HepG2 (cell line): ENCODE measurements around the gene LZTS2. TPM values are rescaled to one million over a fixed set of nuclear protein-coding genes. Genes with fewer than 3 reads are reported as not detected.

Source experiments
- ARNT2 ChIP-seq: sonication (generic); formaldehyde crosslinking; IDR thresholded peaks from 2 replicates; pipeline ENCODE4 v1.8.0; 2022; ENCODE audit warnings: mild to moderate bottlenecking, low read depth, missing genetic modification reagents, moderate library complexity
- GZF1 ChIP-seq: sonication (generic); formaldehyde crosslinking; IDR thresholded peaks from 2 replicates; pipeline ENCODE4 v1.5.1; 2020; ENCODE audit warnings: mild to moderate bottlenecking, missing genetic modification reagents
- KLF6 ChIP-seq: IDR thresholded peaks from 2 replicates; pipeline ENCODE4 v1.8.0; 2016; ENCODE audit warnings: missing biosample characterization, missing genetic modification reagents
- PAX8 ChIP-seq: sonication (generic); formaldehyde crosslinking; IDR thresholded peaks from 2 replicates; pipeline ENCODE4 v1.8.0; 2022; ENCODE audit warnings: mild to moderate bottlenecking, missing genetic modification reagents, borderline replicate concordance
- YEATS4 ChIP-seq: sonication (generic); formaldehyde crosslinking; IDR thresholded peaks from 2 replicates; pipeline ENCODE4 v1.4.0; 2020; ENCODE audit warnings: missing genetic modification reagents, borderline replicate concordance
- ZNF510 ChIP-seq: sonication (generic); formaldehyde crosslinking; IDR thresholded peaks from 2 replicates; pipeline ENCODE4 v1.4.0; 2020; ENCODE audit warnings: low read depth, mild to moderate bottlenecking, missing genetic modification reagents
- ZNF530 ChIP-seq: sonication (generic); formaldehyde crosslinking; IDR thresholded peaks from 2 replicates; pipeline ENCODE4 v1.5.0; 2020; ENCODE audit warnings: low read depth, mild to moderate bottlenecking, missing genetic modification reagents
- ZSCAN25 ChIP-seq: sonication (generic); formaldehyde crosslinking; IDR thresholded peaks from 2 replicates; pipeline ENCODE4 v1.8.0; 2022; ENCODE audit warnings: mild to moderate bottlenecking, missing genetic modification reagents
- polyA plus RNA-seq, 8 experiments: library from polyadenylated mRNA; depleted of rRNA in 3 of 8; stranded (reverse) in 7 of 8; unstranded in 1 of 8; fragments of >200 nt; fragmentation: Illumina TruSeq in 4 of 8; extraction: Trizol in 4 of 8; gene quantifications; 2 replicates each; pipeline versions ENCODE4 v1.2.1 to v1.2.3, GENCODE V29; 2011 to 2016; ENCODE audit warnings: low read depth in 4 of 8, missing spikeins in 1 of 8, mixed read lengths in 1 of 8; ENCODE audit not compliant: insufficient read depth in 1 of 8
- total RNA-seq, 5 experiments: library from RNA; depleted of rRNA; stranded (reverse); fragments of >200 nt; fragmentation: Illumina TruSeq; extraction: Trizol; gene quantifications; 2 replicates each; pipeline ENCODE4 v1.2.3, GENCODE V29; 2016; ENCODE audit warnings: low read depth in 1 of 5
- TF ChIP-seq, protein P1 (sequence below): IDR thresholded peaks from 2 replicates; pipeline ENCODE4 v1.6.1; 2016; ENCODE audit warnings: low read depth
- TF ChIP-seq, protein P2 (sequence below): sonication (generic); formaldehyde crosslinking; IDR thresholded peaks from 2 replicates; pipeline ENCODE4 v1.5.0; 2020; ENCODE audit warnings: mild to moderate bottlenecking, missing genetic modification reagents
- TF ChIP-seq, protein P3 (sequence below): sonication (generic); formaldehyde crosslinking; IDR thresholded peaks from 2 replicates; pipeline ENCODE4 v1.4.0; 2020; ENCODE audit warnings: mild to moderate bottlenecking, missing genetic modification reagents
- TF ChIP-seq, protein P4 (sequence below): sonication (generic); formaldehyde crosslinking; IDR thresholded peaks from 2 replicates; pipeline ENCODE4 v1.4.0; 2020; ENCODE audit warnings: missing genetic modification reagents
- TF ChIP-seq, protein P5 (sequence below): sonication (generic); formaldehyde crosslinking; IDR thresholded peaks from 2 replicates; pipeline ENCODE4 v1.5.0; 2020; ENCODE audit warnings: missing genetic modification reagents
- TF ChIP-seq, protein P6 (sequence below): sonication (generic); formaldehyde crosslinking; conservative IDR thresholded peaks from 2 replicates; pipeline ENCODE4 v1.8.0; 2022; ENCODE audit warnings: low read depth, missing genetic modification reagents
- TF ChIP-seq, protein P7 (sequence below): sonication (generic); formaldehyde crosslinking; IDR thresholded peaks from 2 replicates; pipeline ENCODE4 v1.4.0; 2020; ENCODE audit warnings: missing genetic modification reagents

LZTS2 gene
- total and polyA plus RNA-seq, 2 of the 13 experiments (the other 11 are each of a cell fraction or from before 2014, with no cell fraction given), result 43.6 to 65.6 TPM

DNA sequence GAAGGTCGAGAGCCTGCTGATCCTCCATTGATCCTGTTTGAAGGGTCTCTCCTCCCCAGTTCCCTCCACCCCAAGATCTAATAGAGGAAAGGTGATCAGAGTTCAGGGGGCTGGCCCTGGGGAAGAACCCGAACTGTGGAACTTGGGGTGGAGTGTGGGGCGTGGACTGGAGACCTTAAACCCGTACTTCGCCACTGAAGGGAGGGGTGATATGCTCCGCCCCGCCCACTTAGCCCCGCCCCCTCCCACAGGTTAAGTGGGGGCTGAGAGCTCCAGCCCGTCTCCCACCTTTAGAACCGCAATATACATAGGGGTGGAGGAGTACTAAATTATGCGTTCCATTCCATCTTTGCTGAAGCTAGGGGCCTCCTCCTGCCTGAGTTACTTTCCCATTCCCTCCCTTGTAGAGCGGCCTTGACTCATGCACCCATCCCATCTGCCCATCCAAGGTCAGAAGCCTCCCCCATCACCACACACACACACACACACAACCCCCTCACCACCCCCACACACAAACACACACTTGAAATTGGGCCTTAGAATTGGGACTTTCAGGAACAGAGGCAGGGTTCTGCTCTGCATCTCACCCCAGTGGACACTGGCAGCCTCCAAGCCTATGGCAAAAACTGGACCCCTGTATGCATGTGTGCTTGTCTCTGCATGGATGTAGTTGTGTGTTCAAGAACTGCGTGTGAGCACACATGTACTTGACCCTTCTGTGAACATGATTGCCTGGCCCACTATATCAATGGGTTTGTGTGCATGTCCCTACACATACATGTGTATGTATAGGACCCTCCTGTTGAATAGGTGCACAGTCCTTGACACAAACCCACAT is 29.3 kb upstream of the LZTS2 start (continued):
- TF ChIP-seq ZNF530 (CRISPR knock-in tag) (no peak), PAX8 (CRISPR knock-in tag) (no peak), GZF1 (no peak), YEATS4 (CRISPR knock-in tag) (peak; percentile 70; the same call in 1 of the 2 replicates), ZSCAN25 (CRISPR knock-in tag) (no peak), ARNT2 (CRISPR knock-in tag) (peak; percentile 50; the same call in 1 of the 2 replicates), ZNF510 (CRISPR knock-in tag) (no peak), KLF6 (CRISPR knock-in tag) (no peak)
- TF ChIP-seq, protein P1, sequence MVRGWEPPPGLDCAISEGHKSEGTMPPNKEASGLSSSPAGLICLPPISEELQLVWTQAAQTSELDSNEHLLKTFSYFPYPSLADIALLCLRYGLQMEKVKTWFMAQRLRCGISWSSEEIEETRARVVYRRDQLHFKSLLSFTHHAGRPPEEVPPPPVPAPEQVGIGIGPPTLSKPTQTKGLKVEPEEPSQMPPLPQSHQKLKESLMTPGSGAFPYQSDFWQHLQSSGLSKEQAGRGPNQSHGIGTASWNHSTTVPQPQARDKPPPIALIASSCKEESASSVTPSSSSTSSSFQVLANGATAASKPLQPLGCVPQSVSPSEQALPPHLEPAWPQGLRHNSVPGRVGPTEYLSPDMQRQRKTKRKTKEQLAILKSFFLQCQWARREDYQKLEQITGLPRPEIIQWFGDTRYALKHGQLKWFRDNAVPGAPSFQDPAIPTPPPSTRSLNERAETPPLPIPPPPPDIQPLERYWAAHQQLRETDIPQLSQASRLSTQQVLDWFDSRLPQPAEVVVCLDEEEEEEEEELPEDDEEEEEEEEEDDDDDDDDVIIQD (CRISPR knock-in tag), result no peak
- TF ChIP-seq, protein P2, sequence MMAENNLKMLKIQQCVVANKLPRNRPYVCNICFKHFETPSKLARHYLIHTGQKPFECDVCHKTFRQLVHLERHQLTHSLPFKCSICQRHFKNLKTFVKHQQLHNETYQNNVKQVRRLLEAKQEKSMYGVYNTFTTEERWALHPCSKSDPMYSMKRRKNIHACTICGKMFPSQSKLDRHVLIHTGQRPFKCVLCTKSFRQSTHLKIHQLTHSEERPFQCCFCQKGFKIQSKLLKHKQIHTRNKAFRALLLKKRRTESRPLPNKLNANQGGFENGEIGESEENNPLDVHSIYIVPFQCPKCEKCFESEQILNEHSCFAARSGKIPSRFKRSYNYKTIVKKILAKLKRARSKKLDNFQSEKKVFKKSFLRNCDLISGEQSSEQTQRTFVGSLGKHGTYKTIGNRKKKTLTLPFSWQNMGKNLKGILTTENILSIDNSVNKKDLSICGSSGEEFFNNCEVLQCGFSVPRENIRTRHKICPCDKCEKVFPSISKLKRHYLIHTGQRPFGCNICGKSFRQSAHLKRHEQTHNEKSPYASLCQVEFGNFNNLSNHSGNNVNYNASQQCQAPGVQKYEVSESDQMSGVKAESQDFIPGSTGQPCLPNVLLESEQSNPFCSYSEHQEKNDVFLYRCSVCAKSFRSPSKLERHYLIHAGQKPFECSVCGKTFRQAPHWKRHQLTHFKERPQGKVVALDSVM, result no peak
- TF ChIP-seq, protein P3, sequence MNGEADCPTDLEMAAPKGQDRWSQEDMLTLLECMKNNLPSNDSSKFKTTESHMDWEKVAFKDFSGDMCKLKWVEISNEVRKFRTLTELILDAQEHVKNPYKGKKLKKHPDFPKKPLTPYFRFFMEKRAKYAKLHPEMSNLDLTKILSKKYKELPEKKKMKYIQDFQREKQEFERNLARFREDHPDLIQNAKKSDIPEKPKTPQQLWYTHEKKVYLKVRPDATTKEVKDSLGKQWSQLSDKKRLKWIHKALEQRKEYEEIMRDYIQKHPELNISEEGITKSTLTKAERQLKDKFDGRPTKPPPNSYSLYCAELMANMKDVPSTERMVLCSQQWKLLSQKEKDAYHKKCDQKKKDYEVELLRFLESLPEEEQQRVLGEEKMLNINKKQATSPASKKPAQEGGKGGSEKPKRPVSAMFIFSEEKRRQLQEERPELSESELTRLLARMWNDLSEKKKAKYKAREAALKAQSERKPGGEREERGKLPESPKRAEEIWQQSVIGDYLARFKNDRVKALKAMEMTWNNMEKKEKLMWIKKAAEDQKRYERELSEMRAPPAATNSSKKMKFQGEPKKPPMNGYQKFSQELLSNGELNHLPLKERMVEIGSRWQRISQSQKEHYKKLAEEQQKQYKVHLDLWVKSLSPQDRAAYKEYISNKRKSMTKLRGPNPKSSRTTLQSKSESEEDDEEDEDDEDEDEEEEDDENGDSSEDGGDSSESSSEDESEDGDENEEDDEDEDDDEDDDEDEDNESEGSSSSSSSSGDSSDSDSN, result peak; percentile 31; the same call in 1 of the 2 replicates
- TF ChIP-seq, protein P4, sequence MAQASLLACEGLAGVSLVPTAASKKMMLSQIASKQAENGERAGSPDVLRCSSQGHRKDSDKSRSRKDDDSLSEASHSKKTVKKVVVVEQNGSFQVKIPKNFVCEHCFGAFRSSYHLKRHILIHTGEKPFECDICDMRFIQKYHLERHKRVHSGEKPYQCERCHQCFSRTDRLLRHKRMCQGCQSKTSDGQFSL (CRISPR knock-in tag), result peak; percentile 80; the same call in 1 of the 2 replicates
- TF ChIP-seq, protein P5, sequence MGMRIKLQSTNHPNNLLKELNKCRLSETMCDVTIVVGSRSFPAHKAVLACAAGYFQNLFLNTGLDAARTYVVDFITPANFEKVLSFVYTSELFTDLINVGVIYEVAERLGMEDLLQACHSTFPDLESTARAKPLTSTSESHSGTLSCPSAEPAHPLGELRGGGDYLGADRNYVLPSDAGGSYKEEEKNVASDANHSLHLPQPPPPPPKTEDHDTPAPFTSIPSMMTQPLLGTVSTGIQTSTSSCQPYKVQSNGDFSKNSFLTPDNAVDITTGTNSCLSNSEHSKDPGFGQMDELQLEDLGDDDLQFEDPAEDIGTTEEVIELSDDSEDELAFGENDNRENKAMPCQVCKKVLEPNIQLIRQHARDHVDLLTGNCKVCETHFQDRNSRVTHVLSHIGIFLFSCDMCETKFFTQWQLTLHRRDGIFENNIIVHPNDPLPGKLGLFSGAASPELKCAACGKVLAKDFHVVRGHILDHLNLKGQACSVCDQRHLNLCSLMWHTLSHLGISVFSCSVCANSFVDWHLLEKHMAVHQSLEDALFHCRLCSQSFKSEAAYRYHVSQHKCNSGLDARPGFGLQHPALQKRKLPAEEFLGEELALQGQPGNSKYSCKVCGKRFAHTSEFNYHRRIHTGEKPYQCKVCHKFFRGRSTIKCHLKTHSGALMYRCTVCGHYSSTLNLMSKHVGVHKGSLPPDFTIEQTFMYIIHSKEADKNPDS (CRISPR knock-in tag), result peak; percentile 52; the same call in 1 of the 2 replicates
- TF ChIP-seq, protein P6, sequence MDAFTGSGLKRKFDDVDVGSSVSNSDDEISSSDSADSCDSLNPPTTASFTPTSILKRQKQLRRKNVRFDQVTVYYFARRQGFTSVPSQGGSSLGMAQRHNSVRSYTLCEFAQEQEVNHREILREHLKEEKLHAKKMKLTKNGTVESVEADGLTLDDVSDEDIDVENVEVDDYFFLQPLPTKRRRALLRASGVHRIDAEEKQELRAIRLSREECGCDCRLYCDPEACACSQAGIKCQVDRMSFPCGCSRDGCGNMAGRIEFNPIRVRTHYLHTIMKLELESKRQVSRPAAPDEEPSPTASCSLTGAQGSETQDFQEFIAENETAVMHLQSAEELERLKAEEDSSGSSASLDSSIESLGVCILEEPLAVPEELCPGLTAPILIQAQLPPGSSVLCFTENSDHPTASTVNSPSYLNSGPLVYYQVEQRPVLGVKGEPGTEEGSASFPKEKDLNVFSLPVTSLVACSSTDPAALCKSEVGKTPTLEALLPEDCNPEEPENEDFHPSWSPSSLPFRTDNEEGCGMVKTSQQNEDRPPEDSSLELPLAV (CRISPR knock-in tag), result no peak
- TF ChIP-seq, protein P7, sequence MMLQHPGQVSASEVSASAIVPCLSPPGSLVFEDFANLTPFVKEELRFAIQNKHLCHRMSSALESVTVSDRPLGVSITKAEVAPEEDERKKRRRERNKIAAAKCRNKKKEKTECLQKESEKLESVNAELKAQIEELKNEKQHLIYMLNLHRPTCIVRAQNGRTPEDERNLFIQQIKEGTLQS (CRISPR knock-in tag), result no peak
